HL-60 (cell line): Measurements from ENCODE around the gene PGM1.

Source experiments
- POLR2AphosphoS5 ChIP-seq: IDR thresholded peaks from 2 replicates; pipeline ENCODE4 v1.6.1; 2012; ENCODE audit warnings: low read depth
- TF ChIP-seq, protein P1 (sequence below): IDR thresholded peaks from one replicate; pipeline ENCODE4 v1.5.1; 2011; ENCODE audit warnings: low read length, control low read depth, inconsistent platforms; ENCODE audit not compliant: insufficient read depth

- TF ChIP-seq, protein P1, sequence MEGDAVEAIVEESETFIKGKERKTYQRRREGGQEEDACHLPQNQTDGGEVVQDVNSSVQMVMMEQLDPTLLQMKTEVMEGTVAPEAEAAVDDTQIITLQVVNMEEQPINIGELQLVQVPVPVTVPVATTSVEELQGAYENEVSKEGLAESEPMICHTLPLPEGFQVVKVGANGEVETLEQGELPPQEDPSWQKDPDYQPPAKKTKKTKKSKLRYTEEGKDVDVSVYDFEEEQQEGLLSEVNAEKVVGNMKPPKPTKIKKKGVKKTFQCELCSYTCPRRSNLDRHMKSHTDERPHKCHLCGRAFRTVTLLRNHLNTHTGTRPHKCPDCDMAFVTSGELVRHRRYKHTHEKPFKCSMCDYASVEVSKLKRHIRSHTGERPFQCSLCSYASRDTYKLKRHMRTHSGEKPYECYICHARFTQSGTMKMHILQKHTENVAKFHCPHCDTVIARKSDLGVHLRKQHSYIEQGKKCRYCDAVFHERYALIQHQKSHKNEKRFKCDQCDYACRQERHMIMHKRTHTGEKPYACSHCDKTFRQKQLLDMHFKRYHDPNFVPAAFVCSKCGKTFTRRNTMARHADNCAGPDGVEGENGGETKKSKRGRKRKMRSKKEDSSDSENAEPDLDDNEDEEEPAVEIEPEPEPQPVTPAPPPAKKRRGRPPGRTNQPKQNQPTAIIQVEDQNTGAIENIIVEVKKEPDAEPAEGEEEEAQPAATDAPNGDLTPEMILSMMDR, result no peak
- TF ChIP-seq POLR2AphosphoS5, result no peak
Measured at GRCh38 chr1:63569640-63570316, 23.4 kb upstream of the PGM1 start.
